ENCODE measurements around the gene KCTD7.

GRCh38 chr7:66634816-66635215, 6.1 kb downstream of the KCTD7 start:
- TF ChIP-seq, protein P1, sequence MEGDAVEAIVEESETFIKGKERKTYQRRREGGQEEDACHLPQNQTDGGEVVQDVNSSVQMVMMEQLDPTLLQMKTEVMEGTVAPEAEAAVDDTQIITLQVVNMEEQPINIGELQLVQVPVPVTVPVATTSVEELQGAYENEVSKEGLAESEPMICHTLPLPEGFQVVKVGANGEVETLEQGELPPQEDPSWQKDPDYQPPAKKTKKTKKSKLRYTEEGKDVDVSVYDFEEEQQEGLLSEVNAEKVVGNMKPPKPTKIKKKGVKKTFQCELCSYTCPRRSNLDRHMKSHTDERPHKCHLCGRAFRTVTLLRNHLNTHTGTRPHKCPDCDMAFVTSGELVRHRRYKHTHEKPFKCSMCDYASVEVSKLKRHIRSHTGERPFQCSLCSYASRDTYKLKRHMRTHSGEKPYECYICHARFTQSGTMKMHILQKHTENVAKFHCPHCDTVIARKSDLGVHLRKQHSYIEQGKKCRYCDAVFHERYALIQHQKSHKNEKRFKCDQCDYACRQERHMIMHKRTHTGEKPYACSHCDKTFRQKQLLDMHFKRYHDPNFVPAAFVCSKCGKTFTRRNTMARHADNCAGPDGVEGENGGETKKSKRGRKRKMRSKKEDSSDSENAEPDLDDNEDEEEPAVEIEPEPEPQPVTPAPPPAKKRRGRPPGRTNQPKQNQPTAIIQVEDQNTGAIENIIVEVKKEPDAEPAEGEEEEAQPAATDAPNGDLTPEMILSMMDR (IDR thresholded peaks at IDR 0.05; ENCODE audit: poor library complexity, severe bottlenecking), result no peak
- TF ChIP-seq EZH2 (IDR thresholded peaks at IDR 0.05; ENCODE audit: borderline replicate concordance, insufficient read depth, low read length, poor library complexity, severe bottlenecking), result no peak
- TF ChIP-seq, protein P2, sequence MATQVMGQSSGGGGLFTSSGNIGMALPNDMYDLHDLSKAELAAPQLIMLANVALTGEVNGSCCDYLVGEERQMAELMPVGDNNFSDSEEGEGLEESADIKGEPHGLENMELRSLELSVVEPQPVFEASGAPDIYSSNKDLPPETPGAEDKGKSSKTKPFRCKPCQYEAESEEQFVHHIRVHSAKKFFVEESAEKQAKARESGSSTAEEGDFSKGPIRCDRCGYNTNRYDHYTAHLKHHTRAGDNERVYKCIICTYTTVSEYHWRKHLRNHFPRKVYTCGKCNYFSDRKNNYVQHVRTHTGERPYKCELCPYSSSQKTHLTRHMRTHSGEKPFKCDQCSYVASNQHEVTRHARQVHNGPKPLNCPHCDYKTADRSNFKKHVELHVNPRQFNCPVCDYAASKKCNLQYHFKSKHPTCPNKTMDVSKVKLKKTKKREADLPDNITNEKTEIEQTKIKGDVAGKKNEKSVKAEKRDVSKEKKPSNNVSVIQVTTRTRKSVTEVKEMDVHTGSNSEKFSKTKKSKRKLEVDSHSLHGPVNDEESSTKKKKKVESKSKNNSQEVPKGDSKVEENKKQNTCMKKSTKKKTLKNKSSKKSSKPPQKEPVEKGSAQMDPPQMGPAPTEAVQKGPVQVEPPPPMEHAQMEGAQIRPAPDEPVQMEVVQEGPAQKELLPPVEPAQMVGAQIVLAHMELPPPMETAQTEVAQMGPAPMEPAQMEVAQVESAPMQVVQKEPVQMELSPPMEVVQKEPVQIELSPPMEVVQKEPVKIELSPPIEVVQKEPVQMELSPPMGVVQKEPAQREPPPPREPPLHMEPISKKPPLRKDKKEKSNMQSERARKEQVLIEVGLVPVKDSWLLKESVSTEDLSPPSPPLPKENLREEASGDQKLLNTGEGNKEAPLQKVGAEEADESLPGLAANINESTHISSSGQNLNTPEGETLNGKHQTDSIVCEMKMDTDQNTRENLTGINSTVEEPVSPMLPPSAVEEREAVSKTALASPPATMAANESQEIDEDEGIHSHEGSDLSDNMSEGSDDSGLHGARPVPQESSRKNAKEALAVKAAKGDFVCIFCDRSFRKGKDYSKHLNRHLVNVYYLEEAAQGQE (IDR thresholded peaks at IDR 0.05; ENCODE audit: borderline replicate concordance), result no peak
- no peak for TF ChIP-seq EP300 (conservative IDR thresholded peaks at IDR 0.05; ENCODE audit: poor library complexity, severe bottlenecking)
